Measurements from ENCODE around the gene CCDC148.
"Not testable (repeated sequence)": the region's sequence is repeated elsewhere in the genome, so short reads cannot be mapped to it uniquely, and the experiment has no call there.

CCDC148 gene

GRCh38 chr2:158339513-158339912 is 117.0 kb downstream of the CCDC148 start:
- Histone ChIP-seq H3K27me3 (ENCODE audit: low read depth) (no peaks in the 10 kb centered on the region), H3K4me1 (peaks cover 11% of the 10 kb centered on the region), H3K36me3 (replicated peaks) (no peaks in the 10 kb centered on the region), H3K4me3 (no peak overlapping the region), H3K9me3 (no peaks in the 10 kb centered on the region)
- in situ Hi-C loops (cut with MboI; ENCODE audit: low sequenced_read_pairs), result no loop called here
- DNase-seq (ENCODE audit: low spot score in 2 of 2), result no peak

GRCh38 chr2:158337018-158337417 is 119.5 kb downstream of the CCDC148 start:
- Histone ChIP-seq H3K36me3 (replicated peaks) (no peaks in the 10 kb centered on the region), H3K9me3 (no peaks in the 10 kb centered on the region), H3K4me1 (no peaks in the 10 kb centered on the region), H3K27me3 (ENCODE audit: low read depth) (no peaks in the 10 kb centered on the region), H3K4me3 (no peak overlapping the region)
- in situ Hi-C loops (cut with MboI; ENCODE audit: low sequenced_read_pairs), result no loop called here
- DNase-seq (ENCODE audit: low spot score in 2 of 2), result no peak

- DNase-seq (ENCODE audit: low spot score in 2 of 2); H3K4me1 ChIP-seq; H3K36me3 ChIP-seq (replicated peaks); in situ Hi-C loops (cut with MboI; ENCODE audit: low sequenced_read_pairs); H3K4me3 ChIP-seq; H3K27me3 ChIP-seq (ENCODE audit: low read depth); H3K9me3 ChIP-seq: not testable (repeated sequence)
Observed at GRCh38 chr2:158331799-158332198, 124.8 kb downstream of the CCDC148 start.

GRCh38 chr2:158325782-158326340 is 130.7 kb downstream of the CCDC148 start:
- no peaks in the 10 kb centered on the region for H3K4me1 ChIP-seq
- no peak overlapping the region for H3K4me3 ChIP-seq
- H3K36me3 ChIP-seq (replicated peaks), result no peaks in the 10 kb centered on the region
- no peak for DNase-seq (ENCODE audit: low spot score in 2 of 2)
- in situ Hi-C loops (cut with MboI; ENCODE audit: low sequenced_read_pairs), result no loop called here
- no peaks in the 10 kb centered on the region for H3K9me3 ChIP-seq
- 0 out of 2 replicates have a peak, but pooled peaks cover 3% of the 10 kb centered on the region for H3K27me3 ChIP-seq (ENCODE audit: low read depth)

GRCh38 chr2:158325031-158325781 is 131.3 kb downstream of the CCDC148 start:
- Histone ChIP-seq H3K9me3 (no peaks in the 10 kb centered on the region), H3K27me3 (ENCODE audit: low read depth) (0 out of 2 replicates have a peak, but pooled peaks cover 3% of the 10 kb centered on the region), H3K4me1 (no peaks in the 10 kb centered on the region), H3K36me3 (replicated peaks) (no peaks in the 10 kb centered on the region), H3K4me3 (no peak overlapping the region)
- in situ Hi-C loops (cut with MboI; ENCODE audit: low sequenced_read_pairs), result no loop called here
- DNase-seq (ENCODE audit: low spot score in 2 of 2), result no peak

GRCh38 chr2:158323381-158323780 is 133.2 kb downstream of the CCDC148 start:
- Histone ChIP-seq H3K36me3 (replicated peaks) (no peaks in the 10 kb centered on the region), H3K4me1 (no peaks in the 10 kb centered on the region), H3K9me3 (no peaks in the 10 kb centered on the region), H3K4me3 (no peak overlapping the region), H3K27me3 (ENCODE audit: low read depth) (0 out of 2 replicates have a peak, but pooled peaks cover 3% of the 10 kb centered on the region)
- in situ Hi-C loops (cut with MboI; ENCODE audit: low sequenced_read_pairs), result no loop called here
- no peak for DNase-seq (ENCODE audit: low spot score in 2 of 2)

GRCh38 chr2:158321264-158321663 is 135.3 kb downstream of the CCDC148 start:
- no peak for DNase-seq (ENCODE audit: low spot score in 2 of 2)
- in situ Hi-C loops (cut with MboI; ENCODE audit: low sequenced_read_pairs), result no loop called here
- H3K4me3 ChIP-seq, result no peak overlapping the region
- H3K9me3 ChIP-seq, result no peaks in the 10 kb centered on the region
- H3K4me1 ChIP-seq, result no peaks in the 10 kb centered on the region
- H3K27me3 ChIP-seq (ENCODE audit: low read depth), result 0 out of 2 replicates have a peak, but pooled peaks cover 3% of the 10 kb centered on the region
- no peaks in the 10 kb centered on the region for H3K36me3 ChIP-seq (replicated peaks)

- H3K9me3 ChIP-seq, result no peaks in the 10 kb centered on the region
- H3K4me3 ChIP-seq, result no peak overlapping the region
- H3K27me3 ChIP-seq (ENCODE audit: low read depth), result peaks cover 3% of the 10 kb centered on the region; the same call in 1 of the 2 replicates
- H3K4me1 ChIP-seq, result no peaks in the 10 kb centered on the region
- peak; percentile 6 to 14 for DNase-seq (ENCODE audit: low spot score in 2 of 2)
- in situ Hi-C loops (cut with MboI; ENCODE audit: low sequenced_read_pairs), result no loop called here
- no peaks in the 10 kb centered on the region for H3K36me3 ChIP-seq (replicated peaks)
Observed at GRCh38 chr2:158319269-158319668, 137.3 kb downstream of the CCDC148 start.

- Histone ChIP-seq H3K9me3 (no peaks in the 10 kb centered on the region), H3K27me3 (ENCODE audit: low read depth) (peaks cover 3% of the 10 kb centered on the region; the same call in 1 of the 2 replicates), H3K4me3 (no peak overlapping the region), H3K4me1 (no peaks in the 10 kb centered on the region), H3K36me3 (replicated peaks) (no peaks in the 10 kb centered on the region)
- no peak for DNase-seq (ENCODE audit: low spot score in 2 of 2)
- in situ Hi-C loops (cut with MboI; ENCODE audit: low sequenced_read_pairs), result no loop called here
Observed at GRCh38 chr2:158317642-158318041, 138.9 kb downstream of the CCDC148 start.

- H3K9me3 ChIP-seq, result no peaks in the 10 kb centered on the region
Observed at GRCh38 chr2:158315803-158316414, 140.6 kb downstream of the CCDC148 start.

GRCh38 chr2:158315000-158315399 is 141.6 kb downstream of the CCDC148 start:
- H3K9me3 ChIP-seq, result no peaks in the 10 kb centered on the region
- DNase-seq (ENCODE audit: low spot score in 2 of 2), result no peak
- no peak overlapping the region for H3K4me3 ChIP-seq
- in situ Hi-C loops (cut with MboI; ENCODE audit: low sequenced_read_pairs), result no loop called here
- H3K4me1 ChIP-seq, result no peaks in the 10 kb centered on the region
- H3K36me3 ChIP-seq (replicated peaks), result no peaks in the 10 kb centered on the region
- peaks cover 3% of the 10 kb centered on the region; the same call in 1 of the 2 replicates for H3K27me3 ChIP-seq (ENCODE audit: low read depth)

More at GRCh38 chr2:158315803-158316414, 140.6 kb downstream of the CCDC148 start:
- H3K4me3 ChIP-seq, result no peak overlapping the region
- no peaks in the 10 kb centered on the region for H3K4me1 ChIP-seq
- H3K36me3 ChIP-seq (replicated peaks), result no peaks in the 10 kb centered on the region
- in situ Hi-C loops (cut with MboI; ENCODE audit: low sequenced_read_pairs), result no loop called here
- DNase-seq (ENCODE audit: low spot score in 2 of 2), result no peak
- H3K27me3 ChIP-seq (ENCODE audit: low read depth), result peaks cover 3% of the 10 kb centered on the region; the same call in 1 of the 2 replicates

GRCh38 chr2:158313734-158314133 is 142.8 kb downstream of the CCDC148 start:
- Histone ChIP-seq H3K27me3 (ENCODE audit: low read depth) (peaks cover 3% of the 10 kb centered on the region; the same call in 1 of the 2 replicates), H3K36me3 (replicated peaks) (no peaks in the 10 kb centered on the region), H3K9me3 (no peaks in the 10 kb centered on the region), H3K4me3 (no peak overlapping the region), H3K4me1 (no peaks in the 10 kb centered on the region)
- no peak for DNase-seq (ENCODE audit: low spot score in 2 of 2)
- in situ Hi-C loops (cut with MboI; ENCODE audit: low sequenced_read_pairs), result no loop called here

- Histone ChIP-seq H3K36me3 (replicated peaks) (no peaks in the 10 kb centered on the region), H3K9me3 (no peaks in the 10 kb centered on the region), H3K27me3 (ENCODE audit: low read depth) (peaks cover 3% of the 10 kb centered on the region; the same call in 1 of the 2 replicates), H3K4me1 (no peaks in the 10 kb centered on the region), H3K4me3 (no peak overlapping the region)
- in situ Hi-C loops (cut with MboI; ENCODE audit: low sequenced_read_pairs), result no loop called here
- DNase-seq (ENCODE audit: low spot score in 2 of 2), result no peak
Observed at GRCh38 chr2:158312981-158313380, 143.6 kb downstream of the CCDC148 start.

GRCh38 chr2:158310407-158310806 is 146.1 kb downstream of the CCDC148 start:
- in situ Hi-C loops (cut with MboI; ENCODE audit: low sequenced_read_pairs); DNase-seq (ENCODE audit: low spot score in 2 of 2); H3K4me1 ChIP-seq; H3K4me3 ChIP-seq; H3K27me3 ChIP-seq (ENCODE audit: low read depth); H3K9me3 ChIP-seq; H3K36me3 ChIP-seq (replicated peaks): not testable (repeated sequence)
